Glomerular visceral epithelial cell (primary cell): ENCODE measurements around the gene SECTM1.
"Not testable (repeated sequence)": the region's sequence is repeated elsewhere in the genome, so short reads cannot be mapped to it uniquely, and the experiment has no call there.

Source experiments
- DNase-seq: peaks from one replicate; pipeline ENCODE4 v3.0.0-alpha.2; 2016; ENCODE audit errors: extremely low spot score

The SECTM1 gene

GRCh38 chr17:82369211-82369610, 35.6 kb upstream of the SECTM1 start:
- no peak for DNase-seq

- DNase-seq, result no peak
Measured at GRCh38 chr17:82367724-82368524, 34.4 kb upstream of the SECTM1 start.

- DNase-seq, result no peak
Measured at GRCh38 chr17:82366749-82367148, 33.2 kb upstream of the SECTM1 start.

- DNase-seq, result no peak
Measured at GRCh38 chr17:82365606-82366295, 32.2 kb upstream of the SECTM1 start.

GRCh38 chr17:82361885-82362633, 28.5 kb upstream of the SECTM1 start:
- DNase-seq, result no peak

- DNase-seq, result not testable (repeated sequence)
Measured at GRCh38 chr17:82359451-82360074, 26.0 kb upstream of the SECTM1 start.

- no peak for DNase-seq
Measured at GRCh38 chr17:82358465-82359350, 25.1 kb upstream of the SECTM1 start, which contains the start of gene TEX19. TEX19 (plus strand) TSS chr17:82359247; CDS start chr17:82362151, 2,904 bp downstream.

GRCh38 chr17:82357394-82357793, 23.8 kb upstream of the SECTM1 start:
- no peak for DNase-seq

GRCh38 chr17:82356845-82357355, 23.3 kb upstream of the SECTM1 start:
- no peak for DNase-seq

GRCh38 chr17:82355770-82356427, 22.3 kb upstream of the SECTM1 start:
- DNase-seq, result peak; percentile 80

- DNase-seq, result no peak
Measured at GRCh38 chr17:82354804-82355308, 21.3 kb upstream of the SECTM1 start.

- no peak for DNase-seq
Measured at GRCh38 chr17:82353484-82353883, 19.9 kb upstream of the SECTM1 start.

- peak; percentile 86 for DNase-seq
Measured at GRCh38 chr17:82351713-82352488, 18.3 kb upstream of the SECTM1 start.

GRCh38 chr17:82351254-82351712, 17.7 kb upstream of the SECTM1 start:
- no peak for DNase-seq

GRCh38 chr17:82350182-82351030, 16.8 kb upstream of the SECTM1 start:
- no peak for DNase-seq

- no peak for DNase-seq
Measured at GRCh38 chr17:82349287-82349701, 15.7 kb upstream of the SECTM1 start.

- no peak for DNase-seq
Measured at GRCh38 chr17:82348866-82349265, 15.3 kb upstream of the SECTM1 start.

- DNase-seq, result no peak
Measured at GRCh38 chr17:82348434-82348833, 14.9 kb upstream of the SECTM1 start.
